ENCODE results near the gene PODNL1. TPM values are rescaled to one million over a fixed set of nuclear protein-coding genes. Genes with fewer than 3 reads are reported as not detected.

The PODNL1 gene
- total RNA-seq, 6 donors from 2014 or later: 1.5 to 4.3 (median 2.5) TPM

DNA sequence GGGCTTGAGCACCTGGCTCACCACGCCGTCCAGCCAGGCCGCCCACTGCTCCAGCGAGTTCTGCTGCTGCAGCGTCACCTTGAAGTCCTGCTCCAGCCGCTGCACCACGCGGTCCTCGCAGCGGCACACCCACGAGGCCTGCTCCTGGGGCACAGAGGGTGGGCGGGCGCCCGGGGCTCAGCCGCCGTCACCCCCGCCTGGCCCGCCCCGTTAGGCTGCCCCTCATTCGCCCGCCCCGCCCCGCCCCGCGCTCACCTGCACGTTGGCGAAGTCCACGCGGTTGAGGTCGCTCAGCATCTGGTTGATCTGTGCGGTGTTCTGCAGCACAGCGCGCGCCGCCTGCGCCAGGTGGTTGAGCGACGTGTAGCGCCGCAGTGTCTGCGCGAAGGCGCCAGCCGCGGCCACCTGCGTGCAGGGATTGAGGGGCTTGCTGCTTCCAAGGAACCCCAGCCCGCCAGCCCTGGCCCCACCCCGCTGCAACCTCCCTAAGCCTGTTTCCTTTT, 25.4 kb upstream of the PODNL1 start:
- H3K4me1 ChIP-seq: no peaks in the 10 kb centered on the region
- H3K27me3 ChIP-seq: no peaks in the 10 kb centered on the region
- H3K9me3 ChIP-seq: no peaks in the 10 kb centered on the region
- no peak overlapping the region for H3K4me3 ChIP-seq
- ATAC-seq (ENCODE audit: low FRiP score in 2 of 2) (no peak), DNase-seq (peak in 1 of 2 donors; percentile 86)
- WGBS, 2 donors: 94 to 96% methylated on average over 24 to 40 of the region's 48 CpGs
- TF ChIP-seq, protein P1, sequence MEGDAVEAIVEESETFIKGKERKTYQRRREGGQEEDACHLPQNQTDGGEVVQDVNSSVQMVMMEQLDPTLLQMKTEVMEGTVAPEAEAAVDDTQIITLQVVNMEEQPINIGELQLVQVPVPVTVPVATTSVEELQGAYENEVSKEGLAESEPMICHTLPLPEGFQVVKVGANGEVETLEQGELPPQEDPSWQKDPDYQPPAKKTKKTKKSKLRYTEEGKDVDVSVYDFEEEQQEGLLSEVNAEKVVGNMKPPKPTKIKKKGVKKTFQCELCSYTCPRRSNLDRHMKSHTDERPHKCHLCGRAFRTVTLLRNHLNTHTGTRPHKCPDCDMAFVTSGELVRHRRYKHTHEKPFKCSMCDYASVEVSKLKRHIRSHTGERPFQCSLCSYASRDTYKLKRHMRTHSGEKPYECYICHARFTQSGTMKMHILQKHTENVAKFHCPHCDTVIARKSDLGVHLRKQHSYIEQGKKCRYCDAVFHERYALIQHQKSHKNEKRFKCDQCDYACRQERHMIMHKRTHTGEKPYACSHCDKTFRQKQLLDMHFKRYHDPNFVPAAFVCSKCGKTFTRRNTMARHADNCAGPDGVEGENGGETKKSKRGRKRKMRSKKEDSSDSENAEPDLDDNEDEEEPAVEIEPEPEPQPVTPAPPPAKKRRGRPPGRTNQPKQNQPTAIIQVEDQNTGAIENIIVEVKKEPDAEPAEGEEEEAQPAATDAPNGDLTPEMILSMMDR (IDR thresholded peaks at IDR 0.05): no peak
- no peak for TF ChIP-seq POLR2AphosphoS5 (IDR thresholded peaks at IDR 0.05)
- no peak overlapping the region for H3K27ac ChIP-seq
- peaks cover 35 to 100% (median 92%) of the 10 kb centered on the region in 4 donors for H3K36me3 ChIP-seq

- no peak for TF ChIP-seq POLR2A (IDR thresholded peaks at IDR 0.05)
- TF ChIP-seq POLR2AphosphoS5 (IDR thresholded peaks at IDR 0.05): no peak
- no peak for TF ChIP-seq EP300 (IDR thresholded peaks at IDR 0.05)
- TF ChIP-seq, protein P1 (IDR thresholded peaks at IDR 0.05): no peak
- DNase-seq: peak in 1 of 2 donors; percentile 88
- no peaks in the 10 kb centered on the region for H3K27me3 ChIP-seq
- no peaks in the 10 kb centered on the region for H3K9me3 ChIP-seq
- peaks cover 29 to 100% (median 88%) of the 10 kb centered on the region in 4 donors for H3K36me3 ChIP-seq
- no peak overlapping the region for H3K27ac ChIP-seq
- peak in 1 of 2 donors; percentile 16 for ATAC-seq (ENCODE audit: low FRiP score in 2 of 2)
- WGBS, 2 donors: 81 to 90% methylated on average over 41 to 71 of the region's 89 CpGs
- H3K4me1 ChIP-seq: no peaks in the 10 kb centered on the region
- no peak overlapping the region for H3K4me3 ChIP-seq
Measured at GRCh38 chr19:13962699-13963602, 24.7 kb upstream of the PODNL1 start.

DNA sequence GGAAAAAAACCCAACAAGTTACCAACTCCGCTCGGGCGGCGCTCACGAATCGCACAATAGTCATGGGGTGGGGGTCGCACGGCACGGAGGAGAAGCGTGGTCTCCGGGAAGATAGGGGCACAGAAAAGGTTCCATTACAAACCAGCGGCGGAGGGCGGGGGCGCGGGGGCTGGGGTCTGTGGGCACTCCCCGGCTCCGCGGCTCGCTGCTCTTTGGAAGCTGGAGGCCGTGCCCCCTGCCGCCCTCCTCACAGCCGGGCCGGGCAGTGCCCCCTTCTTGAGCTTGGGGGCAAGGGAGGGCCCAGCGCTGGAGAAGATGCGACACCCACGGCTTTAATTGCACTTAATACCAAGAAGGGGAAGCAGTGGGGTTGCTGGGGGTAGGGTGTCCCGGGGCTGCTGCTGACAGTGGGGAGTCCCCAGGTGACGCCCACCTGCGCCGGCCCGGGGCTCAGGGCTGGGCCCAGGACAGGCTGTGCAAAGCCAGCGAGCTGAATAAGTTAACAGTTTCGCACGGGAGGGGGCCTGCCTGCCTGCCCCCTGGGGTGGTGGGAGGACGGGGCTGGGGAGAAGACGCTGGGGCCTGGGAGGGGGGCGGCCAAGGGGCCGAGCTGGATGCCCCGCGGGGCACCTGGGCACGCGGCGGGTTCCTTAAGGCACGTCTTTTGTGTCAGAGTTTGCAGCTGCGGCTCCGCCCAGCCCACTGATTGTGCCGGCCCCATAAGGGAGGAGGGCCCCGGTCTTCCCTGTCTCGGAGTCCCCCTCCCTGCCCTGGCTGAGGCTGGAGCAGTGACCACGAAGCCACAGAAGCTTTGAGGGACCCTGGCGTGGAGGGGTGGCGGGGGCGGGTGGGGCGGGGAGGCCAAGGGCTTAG, 23.8 kb upstream of the PODNL1 start:
- ATAC-seq (ENCODE audit: low FRiP score in 2 of 2) (peak in 1 of 2 donors; percentile 25), DNase-seq (peak in 1 of 2 donors; percentile 84)
- TF ChIP-seq EP300 (IDR thresholded peaks at IDR 0.05): no peak
- TF ChIP-seq, protein P1 (IDR thresholded peaks at IDR 0.05): no peak
- no peak for TF ChIP-seq POLR2AphosphoS5 (IDR thresholded peaks at IDR 0.05)
- TF ChIP-seq POLR2A (IDR thresholded peaks at IDR 0.05): no peak
- Histone ChIP-seq H3K4me1 (no peaks in the 10 kb centered on the region), H3K36me3 (peaks cover 31 to 100% (median 85%) of the 10 kb centered on the region in 4 donors), H3K4me3 (no peak overlapping the region), H3K9me3 (no peaks in the 10 kb centered on the region), H3K27ac (no peak overlapping the region), H3K27me3 (no peaks in the 10 kb centered on the region)
- WGBS, 2 donors: 88 to 90% methylated on average over 25 to 51 of the region's 55 CpGs

- peak in 1 of 2 donors; percentile 69 for DNase-seq
- TF ChIP-seq POLR2A (IDR thresholded peaks at IDR 0.05) (no peak), POLR2AphosphoS5 (IDR thresholded peaks at IDR 0.05) (no peak), EP300 (IDR thresholded peaks at IDR 0.05) (no peak)
- H3K4me1 ChIP-seq: no peaks in the 10 kb centered on the region
- no peaks in the 10 kb centered on the region for H3K27me3 ChIP-seq
- H3K9me3 ChIP-seq: no peaks in the 10 kb centered on the region
- no peak overlapping the region for H3K4me3 ChIP-seq
- no peak overlapping the region for H3K27ac ChIP-seq
- WGBS, 2 donors: 90 to 93% methylated on average over 29 to 38 of the region's 39 CpGs
- no peak for ATAC-seq (ENCODE audit: low FRiP score in 2 of 2)
- H3K36me3 ChIP-seq: peaks cover 38 to 100% (median 84%) of the 10 kb centered on the region in 4 donors
Measured at GRCh38 chr19:13960863-13961784, 22.9 kb upstream of the PODNL1 start.

Measured in upper lobe of left lung (tissue), 6 donors.